ENCODE measurements around the gene PCNA. TPM values are rescaled to one million over a fixed set of nuclear protein-coding genes. Genes with fewer than 3 reads are reported as not detected.
A peak's percentile ranks its signal among the peaks of the same experiment; 100 is the strongest.

The PCNA gene
- total RNA-seq, 1 experiment from 2014 or later: 274 TPM

DNA sequence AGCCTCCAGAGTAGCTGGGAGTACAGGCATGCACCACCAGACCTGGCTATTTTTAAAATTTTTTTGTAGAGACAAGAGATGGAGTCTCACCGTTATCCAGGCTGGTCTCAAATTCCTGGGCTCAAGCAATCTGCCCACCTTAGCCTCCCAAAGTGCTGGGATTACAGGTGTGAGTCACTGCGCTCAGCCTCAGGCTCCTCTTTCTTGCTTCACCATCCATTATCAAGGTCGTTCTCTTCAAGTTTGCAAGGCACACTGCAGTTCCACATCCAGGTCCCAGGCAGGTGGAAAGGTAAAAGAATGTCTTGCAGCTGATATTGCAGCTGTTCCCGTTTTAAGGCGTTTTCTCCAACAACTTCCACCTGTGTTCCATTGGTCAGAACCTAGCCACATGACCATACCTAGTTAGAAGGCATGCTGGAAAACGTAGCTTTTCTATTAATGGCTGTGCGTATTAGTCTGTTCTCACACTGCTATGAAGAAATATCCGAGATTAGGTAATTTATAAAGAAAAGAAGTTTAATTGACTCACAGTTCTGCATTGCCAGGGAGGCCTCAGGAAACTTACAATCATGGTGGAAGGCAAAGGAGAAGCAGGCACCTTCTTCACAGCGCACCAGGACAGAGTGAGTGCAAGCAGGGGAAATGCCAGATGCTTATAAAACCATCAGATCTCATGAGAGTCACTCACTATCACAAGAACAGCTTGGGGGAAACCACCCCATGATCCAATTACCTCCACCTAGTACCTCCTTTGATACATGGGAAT is 51.7 kb downstream of the PCNA start:
- H4K20me1 ChIP-seq (ENCODE audit: control insufficient read depth, insufficient read depth, insufficient read length): no peaks in the 10 kb centered on the region
- DNase-seq: no peak
- H3K4me1 ChIP-seq (ENCODE audit: insufficient read depth, low read length): no peaks in the 10 kb centered on the region
- no peak overlapping the region for H3K4me3 Mint-ChIP-seq
- H3K9ac ChIP-seq (ENCODE audit: extremely low read depth, insufficient read length, low read length): no peak overlapping the region
- no peaks in the 10 kb centered on the region for H3K36me3 Mint-ChIP-seq (ENCODE audit: insufficient read depth in 1 of 3, low read depth in 3 of 3)
- no peak overlapping the region for H4K5ac ChIP-seq (ENCODE audit: insufficient read length, low read depth, low read length)
- no peaks in the 10 kb centered on the region for H3K9me3 ChIP-seq (ENCODE audit: control insufficient read depth, low read depth, low read length)
- H3K23ac ChIP-seq (ENCODE audit: insufficient read length, low read depth, low read length): no peak overlapping the region
- no CpG with 5 or more reads among the region's 9 CpGs for WGBS (ENCODE audit: extremely low coverage, insufficient read length, low lambda C conversion rate)
- H3T11ph ChIP-seq (ENCODE audit: low read length): no peak overlapping the region
- H3K4ac ChIP-seq (ENCODE audit: low read depth, low read length): no peak overlapping the region
- H3K18ac ChIP-seq (ENCODE audit: insufficient read length, low read depth, low read length): no peak overlapping the region
- H4K8ac ChIP-seq (replicated peaks; ENCODE audit: insufficient read length, low read depth, low read length): no peak overlapping the region
- no peak overlapping the region for H2AFZ ChIP-seq (ENCODE audit: low read length)
- H2AK5ac ChIP-seq (ENCODE audit: insufficient read length, low read length): no peak overlapping the region
- no peak overlapping the region for H3K27ac ChIP-seq (ENCODE audit: insufficient read length, low read depth, low read length)
- H3K27me3 Mint-ChIP-seq (ENCODE audit: low read depth): no peaks in the 10 kb centered on the region
- H3K56ac ChIP-seq (ENCODE audit: insufficient read length, low read depth, low read length): no peak overlapping the region
- no peak overlapping the region for H3K4me2 ChIP-seq (ENCODE audit: insufficient read depth, insufficient read length, low read length)
- H3K23me2 ChIP-seq (ENCODE audit: insufficient read length, low read depth, low read length, poor library complexity, severe bottlenecking): no peaks in the 10 kb centered on the region
- H2BK20ac ChIP-seq (ENCODE audit: low read depth, low read length, poor library complexity, severe bottlenecking): no peak overlapping the region
- no peak overlapping the region for H3K14ac ChIP-seq (ENCODE audit: insufficient read depth, low read length)
- TF ChIP-seq, protein P1, sequence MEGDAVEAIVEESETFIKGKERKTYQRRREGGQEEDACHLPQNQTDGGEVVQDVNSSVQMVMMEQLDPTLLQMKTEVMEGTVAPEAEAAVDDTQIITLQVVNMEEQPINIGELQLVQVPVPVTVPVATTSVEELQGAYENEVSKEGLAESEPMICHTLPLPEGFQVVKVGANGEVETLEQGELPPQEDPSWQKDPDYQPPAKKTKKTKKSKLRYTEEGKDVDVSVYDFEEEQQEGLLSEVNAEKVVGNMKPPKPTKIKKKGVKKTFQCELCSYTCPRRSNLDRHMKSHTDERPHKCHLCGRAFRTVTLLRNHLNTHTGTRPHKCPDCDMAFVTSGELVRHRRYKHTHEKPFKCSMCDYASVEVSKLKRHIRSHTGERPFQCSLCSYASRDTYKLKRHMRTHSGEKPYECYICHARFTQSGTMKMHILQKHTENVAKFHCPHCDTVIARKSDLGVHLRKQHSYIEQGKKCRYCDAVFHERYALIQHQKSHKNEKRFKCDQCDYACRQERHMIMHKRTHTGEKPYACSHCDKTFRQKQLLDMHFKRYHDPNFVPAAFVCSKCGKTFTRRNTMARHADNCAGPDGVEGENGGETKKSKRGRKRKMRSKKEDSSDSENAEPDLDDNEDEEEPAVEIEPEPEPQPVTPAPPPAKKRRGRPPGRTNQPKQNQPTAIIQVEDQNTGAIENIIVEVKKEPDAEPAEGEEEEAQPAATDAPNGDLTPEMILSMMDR (conservative IDR thresholded peaks at IDR 0.05): no peak
- H3K4me1 Mint-ChIP-seq: peaks cover 15 to 16% of the 10 kb centered on the region in 2 experiments
- H3K27ac Mint-ChIP-seq: peak overlapping the region in 1 of 3 experiments; percentile 44; a peak in 1 of 7 replicates
- no peak overlapping the region for H2BK120ac ChIP-seq (ENCODE audit: low read depth, low read length, poor library complexity, severe bottlenecking)
- H3K9me3 Mint-ChIP-seq: no peaks in the 10 kb centered on the region
- H4K91ac ChIP-seq (ENCODE audit: insufficient read length, low read depth, low read length): no peak overlapping the region
- H3K27me3 ChIP-seq (ENCODE audit: insufficient read depth, low read length): no peaks in the 10 kb centered on the region
- no peak overlapping the region for H2BK15ac ChIP-seq (ENCODE audit: low read depth, low read length)
- H3K79me2 ChIP-seq (ENCODE audit: insufficient read depth, low read length): no peaks in the 10 kb centered on the region
- H2BK5ac ChIP-seq (ENCODE audit: insufficient read length, low read length): no peak overlapping the region
- H3K79me1 ChIP-seq (ENCODE audit: insufficient read depth, low read depth, low read length, poor library complexity, severe bottlenecking): no peaks in the 10 kb centered on the region
- no peak overlapping the region for H2BK12ac ChIP-seq (ENCODE audit: insufficient read length, low read depth, low read length)

All from H9 (cell line).